HG02588 (cell line): ENCODE data around the gene FBRSL1.

Source experiments
- ATAC-seq: cut with Tn5 transposase; IDR thresholded peaks from one replicate; pipeline ENCODE4 v1.9.1; 2021; ENCODE audit warnings: mild to moderate bottlenecking, moderate library complexity; ENCODE audit not compliant: unreplicated experiment

Gene FBRSL1

GRCh38 chr12:132508860-132509732 is 19.1 kb downstream of the FBRSL1 start:
- no peak for ATAC-seq

GRCh38 chr12:132510111-132510724 is 20.3 kb downstream of the FBRSL1 start:
- no peak for ATAC-seq

GRCh38 chr12:132510746-132511477 is 21.0 kb downstream of the FBRSL1 start:
- no peak for ATAC-seq

- ATAC-seq: no peak
Observed at GRCh38 chr12:132511516-132512196, 21.7 kb downstream of the FBRSL1 start.

GRCh38 chr12:132512197-132513069 is 22.5 kb downstream of the FBRSL1 start:
- ATAC-seq: no peak

- ATAC-seq: no peak
Observed at GRCh38 chr12:132513070-132513398, 23.1 kb downstream of the FBRSL1 start.

- no peak for ATAC-seq
Observed at GRCh38 chr12:132513458-132514135, 23.6 kb downstream of the FBRSL1 start.

- ATAC-seq: no peak
Observed at GRCh38 chr12:132514216-132514820, 24.4 kb downstream of the FBRSL1 start.

- ATAC-seq: no peak
Observed at GRCh38 chr12:132514838-132515237, 24.9 kb downstream of the FBRSL1 start.

GRCh38 chr12:132516095-132517012 is 26.4 kb downstream of the FBRSL1 start:
- no peak for ATAC-seq

- ATAC-seq: no peak
Observed at GRCh38 chr12:132517013-132517739, 27.2 kb downstream of the FBRSL1 start.

GRCh38 chr12:132517740-132518100 is 27.8 kb downstream of the FBRSL1 start:
- ATAC-seq: no peak

- no peak for ATAC-seq
Observed at GRCh38 chr12:132518354-132518992, 28.5 kb downstream of the FBRSL1 start.

GRCh38 chr12:132520421-132521199 is 30.7 kb downstream of the FBRSL1 start:
- ATAC-seq: no peak

- no peak for ATAC-seq
Observed at GRCh38 chr12:132521200-132521580, 31.2 kb downstream of the FBRSL1 start.

- ATAC-seq: no peak
Observed at GRCh38 chr12:132521712-132522292, 31.9 kb downstream of the FBRSL1 start.
